ENCODE measurements around the gene RPS6KA2. TPM values are rescaled to one million over a fixed set of nuclear protein-coding genes. Genes with fewer than 3 reads are reported as not detected.

Gene RPS6KA2
- total RNA-seq, 2 donors from 2014 or later = 7.8 to 13.6 TPM

GRCh38 chr6:166505133-166505905 lies 121.7 kb downstream of the RPS6KA2 start:
- Histone ChIP-seq H3K9ac (ENCODE audit: low read depth in 2 of 2, low read length in 2 of 2) (no peak overlapping the region), H3K4me1 (no peaks in the 10 kb centered on the region), H3K36me3 (no peaks in the 10 kb centered on the region), H3K27me3 (no peaks in the 10 kb centered on the region), H3K27ac (no peak overlapping the region), H3K9me3 (no peaks in the 10 kb centered on the region), H3K4me3 (no peak overlapping the region)
- no peak for TF ChIP-seq CTCF (IDR thresholded peaks at IDR 0.05)
- no peak for DNase-seq
- intact Hi-C loops (cut with DNase I) = no loop called here

- no peaks in the 10 kb centered on the region for H3K27me3 ChIP-seq
- no peak overlapping the region for H3K4me3 ChIP-seq
- no peaks in the 10 kb centered on the region for H3K36me3 ChIP-seq
- H3K27ac ChIP-seq = no peak overlapping the region
- TF ChIP-seq CTCF (IDR thresholded peaks at IDR 0.05) = no peak
- DNase-seq = no peak
- no peaks in the 10 kb centered on the region for H3K4me1 ChIP-seq
- intact Hi-C loops (cut with DNase I) = no loop called here
- H3K9me3 ChIP-seq = no peaks in the 10 kb centered on the region
- no peak overlapping the region for H3K9ac ChIP-seq (ENCODE audit: low read depth in 2 of 2, low read length in 2 of 2)
These were observed 123.0 kb downstream of the RPS6KA2 start for GRCh38 chr6:166504100-166504499.

- no peak for TF ChIP-seq CTCF (IDR thresholded peaks at IDR 0.05)
- DNase-seq = no peak
- Histone ChIP-seq H3K27me3 (no peaks in the 10 kb centered on the region), H3K27ac (no peak overlapping the region), H3K36me3 (no peaks in the 10 kb centered on the region), H3K9me3 (no peaks in the 10 kb centered on the region), H3K4me1 (no peaks in the 10 kb centered on the region), H3K9ac (ENCODE audit: low read depth in 2 of 2, low read length in 2 of 2) (no peak overlapping the region), H3K4me3 (no peak overlapping the region)
- intact Hi-C loops (cut with DNase I) = no loop called here
These were observed 123.8 kb downstream of the RPS6KA2 start for GRCh38 chr6:166503167-166503744.

GRCh38 chr6:166502453-166502852 lies 124.6 kb downstream of the RPS6KA2 start:
- H3K4me3 ChIP-seq = no peak overlapping the region
- H3K27ac ChIP-seq = no peak overlapping the region
- H3K36me3 ChIP-seq = no peaks in the 10 kb centered on the region
- H3K9me3 ChIP-seq = no peaks in the 10 kb centered on the region
- H3K4me1 ChIP-seq = no peaks in the 10 kb centered on the region
- H3K9ac ChIP-seq (ENCODE audit: low read depth in 2 of 2, low read length in 2 of 2) = no peak overlapping the region
- TF ChIP-seq CTCF (IDR thresholded peaks at IDR 0.05) = no peak
- H3K27me3 ChIP-seq = no peaks in the 10 kb centered on the region
- DNase-seq = no peak
- intact Hi-C loops (cut with DNase I) = no loop called here

- no peak overlapping the region for H3K9ac ChIP-seq (ENCODE audit: low read depth in 2 of 2, low read length in 2 of 2)
These were observed 125.8 kb downstream of the RPS6KA2 start for GRCh38 chr6:166501246-166501645.

More at GRCh38 chr6:166501246-166501645, 125.8 kb downstream of the RPS6KA2 start:
- H3K9me3 ChIP-seq = no peaks in the 10 kb centered on the region
- no peaks in the 10 kb centered on the region for H3K4me1 ChIP-seq
- no peaks in the 10 kb centered on the region for H3K36me3 ChIP-seq
- no peak overlapping the region for H3K4me3 ChIP-seq
- no peak overlapping the region for H3K27ac ChIP-seq
- H3K27me3 ChIP-seq = no peaks in the 10 kb centered on the region
- intact Hi-C loops (cut with DNase I) = no loop called here
- no peak for DNase-seq
- no peak for TF ChIP-seq CTCF (IDR thresholded peaks at IDR 0.05)

Data from colonic mucosa (tissue), 4 donors.